Measurements from ENCODE around the gene KRT74. TPM values are rescaled to one million over a fixed set of nuclear protein-coding genes. Genes with fewer than 3 reads are reported as not detected.

The KRT74 gene
- total RNA-seq, 2 donors from 2014 or later, result not detected

DNA sequence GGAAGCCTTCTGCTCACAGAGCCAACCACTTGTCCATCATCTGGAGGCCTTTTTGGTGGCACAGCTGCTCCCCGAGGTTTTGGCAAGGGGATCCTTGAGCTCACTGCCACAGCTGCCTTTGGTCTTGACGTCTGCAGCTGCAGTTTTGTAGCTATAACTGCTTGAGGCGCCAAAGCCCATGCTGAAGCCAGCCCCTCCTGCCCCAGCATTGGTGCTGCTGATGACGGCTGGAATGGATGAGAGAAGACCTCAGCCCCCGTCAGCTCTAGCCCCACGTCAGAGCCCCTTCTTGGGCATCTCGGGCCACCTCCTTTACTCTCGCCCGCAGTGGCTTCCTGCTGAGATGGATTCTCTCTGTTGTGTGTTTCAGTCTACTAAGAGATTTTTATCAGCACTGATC, 12.3 kb upstream of the KRT74 start:
- H3K27me3 ChIP-seq (replicated peaks; ENCODE audit: insufficient read depth), result no peaks in the 10 kb centered on the region

DNA sequence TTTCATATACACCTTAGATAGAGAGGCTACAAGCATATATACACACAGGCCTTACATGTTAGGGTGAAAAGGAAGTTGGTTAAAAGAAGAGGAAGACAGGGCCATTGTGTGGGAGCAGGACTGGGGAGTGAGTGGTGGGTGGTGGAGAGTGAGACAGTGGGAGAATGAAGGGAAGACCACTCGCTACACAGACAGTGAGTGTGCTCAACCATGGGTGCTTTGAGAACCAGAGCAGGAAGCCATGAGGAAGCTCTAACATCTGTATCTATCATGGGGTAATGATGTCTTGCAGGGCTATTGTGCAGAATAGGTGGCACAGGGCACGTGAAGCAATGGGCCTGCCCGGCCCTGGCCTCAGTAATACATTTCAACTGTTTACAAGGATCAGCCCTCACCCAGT, 11.4 kb upstream of the KRT74 start:
- no peaks in the 10 kb centered on the region for H3K36me3 ChIP-seq
- no peak overlapping the region for H3K4me3 ChIP-seq
- H3K9me3 ChIP-seq, result no peaks in the 10 kb centered on the region
- H3K4me1 ChIP-seq (ENCODE audit: control insufficient read depth in 1 of 2, low read depth in 2 of 2), result no peaks in the 10 kb centered on the region
- TF ChIP-seq, protein P1, sequence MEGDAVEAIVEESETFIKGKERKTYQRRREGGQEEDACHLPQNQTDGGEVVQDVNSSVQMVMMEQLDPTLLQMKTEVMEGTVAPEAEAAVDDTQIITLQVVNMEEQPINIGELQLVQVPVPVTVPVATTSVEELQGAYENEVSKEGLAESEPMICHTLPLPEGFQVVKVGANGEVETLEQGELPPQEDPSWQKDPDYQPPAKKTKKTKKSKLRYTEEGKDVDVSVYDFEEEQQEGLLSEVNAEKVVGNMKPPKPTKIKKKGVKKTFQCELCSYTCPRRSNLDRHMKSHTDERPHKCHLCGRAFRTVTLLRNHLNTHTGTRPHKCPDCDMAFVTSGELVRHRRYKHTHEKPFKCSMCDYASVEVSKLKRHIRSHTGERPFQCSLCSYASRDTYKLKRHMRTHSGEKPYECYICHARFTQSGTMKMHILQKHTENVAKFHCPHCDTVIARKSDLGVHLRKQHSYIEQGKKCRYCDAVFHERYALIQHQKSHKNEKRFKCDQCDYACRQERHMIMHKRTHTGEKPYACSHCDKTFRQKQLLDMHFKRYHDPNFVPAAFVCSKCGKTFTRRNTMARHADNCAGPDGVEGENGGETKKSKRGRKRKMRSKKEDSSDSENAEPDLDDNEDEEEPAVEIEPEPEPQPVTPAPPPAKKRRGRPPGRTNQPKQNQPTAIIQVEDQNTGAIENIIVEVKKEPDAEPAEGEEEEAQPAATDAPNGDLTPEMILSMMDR (IDR thresholded peaks at IDR 0.05), result no peak
- H3K27ac ChIP-seq, result no peak overlapping the region
- DNase-seq (ENCODE audit: low spot score) (no peak), ATAC-seq (ENCODE audit: insufficient number of reproducible peaks, low FRiP score, low read depth) (no peak)
- no peaks in the 10 kb centered on the region for H3K27me3 ChIP-seq (replicated peaks; ENCODE audit: insufficient read depth)

More for the DNA sequence above, 12.3 kb upstream of the KRT74 start:
- no peak for DNase-seq (ENCODE audit: low spot score)
- no peaks in the 10 kb centered on the region for H3K4me1 ChIP-seq (ENCODE audit: control insufficient read depth in 1 of 2, low read depth in 2 of 2)
- no peak for ATAC-seq (ENCODE audit: insufficient number of reproducible peaks, low FRiP score, low read depth)
- no peaks in the 10 kb centered on the region for H3K9me3 ChIP-seq
- H3K36me3 ChIP-seq, result no peaks in the 10 kb centered on the region
- TF ChIP-seq, protein P1 (IDR thresholded peaks at IDR 0.05), result no peak
- H3K27ac ChIP-seq, result no peak overlapping the region
- no peak overlapping the region for H3K4me3 ChIP-seq

DNA sequence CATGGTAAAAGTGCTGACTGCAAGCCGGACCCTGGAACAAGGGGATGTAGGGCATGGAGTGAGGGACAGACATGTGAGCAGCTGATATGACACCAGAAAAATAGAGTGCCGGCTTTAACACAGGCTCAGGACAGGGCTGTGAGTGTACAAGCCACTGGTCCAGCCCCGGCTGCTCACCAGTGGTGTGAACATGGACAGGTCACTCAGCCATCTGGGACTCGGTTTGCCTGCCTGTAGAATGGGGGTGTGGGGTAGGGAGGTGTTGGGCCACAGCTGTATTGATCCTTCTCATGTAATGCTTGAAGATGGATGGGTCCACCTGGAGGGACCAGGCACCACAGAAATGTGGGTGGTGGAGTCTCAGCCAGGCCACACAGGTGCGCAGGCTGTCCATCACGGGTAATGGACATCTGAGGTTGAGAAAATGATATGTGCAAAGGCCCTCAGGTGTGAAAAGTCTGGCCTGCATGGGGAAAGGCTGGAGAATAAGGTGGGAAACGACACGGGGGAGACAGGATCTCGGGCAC, 10.6 kb upstream of the KRT74 start:
- no peak for ATAC-seq (ENCODE audit: insufficient number of reproducible peaks, low FRiP score, low read depth)
- Histone ChIP-seq H3K4me1 (ENCODE audit: control insufficient read depth in 1 of 2, low read depth in 2 of 2) (no peaks in the 10 kb centered on the region), H3K27ac (no peak overlapping the region), H3K4me3 (no peak overlapping the region), H3K27me3 (replicated peaks; ENCODE audit: insufficient read depth) (no peaks in the 10 kb centered on the region), H3K9me3 (no peaks in the 10 kb centered on the region), H3K36me3 (no peaks in the 10 kb centered on the region)
- TF ChIP-seq, protein P1 (IDR thresholded peaks at IDR 0.05), result no peak
- DNase-seq (ENCODE audit: low spot score), result no peak

DNA sequence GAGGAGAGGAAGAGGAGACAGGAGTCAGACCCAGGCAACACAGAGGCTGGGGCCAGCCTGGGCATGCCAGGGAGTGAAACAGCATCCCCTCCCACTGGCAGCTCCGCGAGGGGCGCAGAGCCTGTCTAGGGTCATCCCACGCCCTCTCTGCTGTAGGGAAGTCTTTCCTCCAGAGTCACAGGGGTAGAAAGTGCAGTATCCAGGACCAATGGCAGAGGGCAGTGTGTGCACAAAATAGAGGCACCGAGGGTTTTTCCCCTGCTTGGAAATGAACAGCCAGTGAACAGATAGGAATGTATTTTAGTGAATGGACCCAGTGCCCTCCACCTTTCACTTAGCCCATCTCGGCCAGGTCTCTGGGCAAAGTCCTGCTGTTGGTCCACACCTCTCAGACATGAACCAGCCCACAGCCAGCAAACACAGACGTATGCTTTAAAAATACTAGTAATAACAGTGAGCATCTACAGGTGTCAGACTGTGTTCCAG, 9.4 kb upstream of the KRT74 start:
- Histone ChIP-seq H3K27me3 (replicated peaks; ENCODE audit: insufficient read depth) (no peaks in the 10 kb centered on the region), H3K9me3 (no peaks in the 10 kb centered on the region), H3K36me3 (no peaks in the 10 kb centered on the region), H3K27ac (no peak overlapping the region), H3K4me3 (no peak overlapping the region), H3K4me1 (ENCODE audit: control insufficient read depth in 1 of 2, low read depth in 2 of 2) (no peaks in the 10 kb centered on the region)
- DNase-seq (ENCODE audit: low spot score) (no peak), ATAC-seq (ENCODE audit: insufficient number of reproducible peaks, low FRiP score, low read depth) (no peak)
- TF ChIP-seq, protein P1 (IDR thresholded peaks at IDR 0.05), result peak; percentile 41

DNA sequence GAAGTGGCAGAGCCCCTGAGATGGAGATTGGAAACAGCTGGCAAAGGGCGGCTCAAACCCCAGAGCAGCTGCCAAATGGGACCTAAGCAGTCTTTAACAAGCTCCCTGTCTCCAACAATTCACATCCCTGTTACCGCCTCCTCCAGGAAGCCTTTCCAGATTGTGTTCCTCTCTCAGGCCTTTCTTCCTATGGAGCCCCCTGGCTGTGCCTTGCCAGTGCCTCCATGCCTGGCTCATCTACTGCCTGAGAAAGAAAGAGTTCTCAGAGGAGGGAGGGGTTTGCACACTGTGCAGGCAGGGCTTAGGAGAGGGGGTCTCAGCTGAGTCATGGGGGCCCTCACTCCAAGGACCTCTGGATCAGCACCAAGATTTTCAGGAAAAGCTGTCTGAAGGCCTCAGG, 8.8 kb upstream of the KRT74 start:
- no peaks in the 10 kb centered on the region for H3K27me3 ChIP-seq (replicated peaks; ENCODE audit: insufficient read depth)
- H3K36me3 ChIP-seq, result no peaks in the 10 kb centered on the region
- no peaks in the 10 kb centered on the region for H3K4me1 ChIP-seq (ENCODE audit: control insufficient read depth in 1 of 2, low read depth in 2 of 2)
- H3K4me3 ChIP-seq, result no peak overlapping the region
- no peaks in the 10 kb centered on the region for H3K9me3 ChIP-seq
- no peak for DNase-seq (ENCODE audit: low spot score)
- ATAC-seq (ENCODE audit: insufficient number of reproducible peaks, low FRiP score, low read depth), result no peak
- H3K27ac ChIP-seq, result no peak overlapping the region
- TF ChIP-seq, protein P1 (IDR thresholded peaks at IDR 0.05), result no peak

Measured in thoracic aorta (tissue), 2 donors.